SKM-1 (cell line): ENCODE data around the gene KRTAP5-3.
"Not testable (repeated sequence)": the region's sequence is repeated elsewhere in the genome, so short reads cannot be mapped to it uniquely, and the experiment has no call there.

Source experiments
- DNase-seq: peaks from one replicate; lab custom pipeline; 2025; ENCODE audit not compliant: unreplicated experiment; lab: John Stamatoyannopoulos, UW

KRTAP5-3 gene

GRCh38 chr11:1584661-1585370 is 23.4 kb downstream of the KRTAP5-3 start, which contains the start of gene KRTAP5-1:
KRTAP5-1 (minus strand) TSS chr11:1585283; CDS start chr11:1585249, 34 bp downstream.
- DNase-seq = not testable (repeated sequence)

GRCh38 chr11:1582909-1583308 is 25.4 kb downstream of the KRTAP5-3 start:
- not testable (repeated sequence) for DNase-seq

- no peak for DNase-seq
These were observed 26.3 kb downstream of the KRTAP5-3 start for GRCh38 chr11:1581976-1582375.

GRCh38 chr11:1576825-1577224 is 31.4 kb downstream of the KRTAP5-3 start:
- DNase-seq = no peak

- not testable (repeated sequence) for DNase-seq
These were observed 32.5 kb downstream of the KRTAP5-3 start for GRCh38 chr11:1575756-1576155.

DNA sequence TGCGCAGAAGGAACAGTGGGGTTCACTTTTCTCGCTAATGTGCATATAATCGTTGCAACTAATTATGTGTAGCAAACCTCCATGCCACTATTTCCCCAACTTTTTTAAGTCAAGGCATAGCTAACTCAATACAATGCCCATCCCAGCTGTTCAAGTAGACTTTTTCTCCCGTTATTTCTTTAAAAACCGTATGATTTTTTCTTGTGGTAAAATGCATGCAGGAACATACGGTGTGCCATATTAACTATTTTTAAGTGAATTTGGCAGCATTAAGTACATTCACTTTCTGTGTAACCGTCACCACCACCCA is 33.4 kb downstream of the KRTAP5-3 start:
- DNase-seq = no peak

GRCh38 chr11:1574238-1574932 is 33.9 kb downstream of the KRTAP5-3 start:
- no peak for DNase-seq

GRCh38 chr11:1573903-1574237 is 34.4 kb downstream of the KRTAP5-3 start:
- DNase-seq = no peak

DNA sequence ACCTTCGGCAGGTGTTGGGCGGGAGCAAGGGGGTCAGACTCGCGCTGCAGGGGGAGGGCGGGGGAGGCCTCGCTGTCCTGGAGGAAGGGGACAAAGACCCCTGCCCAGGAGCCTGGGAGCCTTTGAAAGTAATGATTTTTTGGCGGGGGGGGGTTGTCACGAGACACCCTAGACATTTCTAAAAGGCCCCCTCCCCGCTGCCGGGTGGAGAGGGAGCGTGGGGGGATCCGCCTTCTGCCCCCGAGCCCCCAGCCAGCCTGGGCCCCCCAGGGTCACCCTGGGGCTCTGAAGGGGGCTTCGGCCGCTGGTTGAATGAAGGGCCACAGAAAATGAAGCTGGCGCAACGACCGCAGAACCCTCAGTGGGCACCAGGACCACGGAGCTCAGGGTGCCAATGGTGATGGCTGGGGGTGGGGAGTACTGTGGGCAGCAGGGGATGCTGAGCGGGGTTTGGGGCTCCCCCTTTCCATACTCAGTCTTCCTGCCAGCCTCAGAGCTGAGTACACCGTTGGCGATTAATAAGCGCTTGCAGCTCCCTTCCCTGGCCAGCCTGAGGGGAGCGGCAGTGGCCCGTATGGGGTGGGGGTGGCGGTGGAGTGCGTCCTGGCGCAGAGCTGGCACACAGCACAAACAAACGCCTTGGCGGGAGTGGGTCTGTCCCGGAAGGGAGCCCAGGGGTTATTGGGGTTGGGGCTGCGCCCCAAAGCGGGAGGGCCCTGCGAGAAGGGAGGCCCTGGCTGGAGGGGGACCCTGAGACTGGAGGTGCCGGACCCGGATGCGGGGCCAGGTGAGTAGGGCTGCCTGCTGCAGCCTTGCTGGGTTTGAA is 35.0 kb downstream of the KRTAP5-3 start:
- no peak for DNase-seq

DNA sequence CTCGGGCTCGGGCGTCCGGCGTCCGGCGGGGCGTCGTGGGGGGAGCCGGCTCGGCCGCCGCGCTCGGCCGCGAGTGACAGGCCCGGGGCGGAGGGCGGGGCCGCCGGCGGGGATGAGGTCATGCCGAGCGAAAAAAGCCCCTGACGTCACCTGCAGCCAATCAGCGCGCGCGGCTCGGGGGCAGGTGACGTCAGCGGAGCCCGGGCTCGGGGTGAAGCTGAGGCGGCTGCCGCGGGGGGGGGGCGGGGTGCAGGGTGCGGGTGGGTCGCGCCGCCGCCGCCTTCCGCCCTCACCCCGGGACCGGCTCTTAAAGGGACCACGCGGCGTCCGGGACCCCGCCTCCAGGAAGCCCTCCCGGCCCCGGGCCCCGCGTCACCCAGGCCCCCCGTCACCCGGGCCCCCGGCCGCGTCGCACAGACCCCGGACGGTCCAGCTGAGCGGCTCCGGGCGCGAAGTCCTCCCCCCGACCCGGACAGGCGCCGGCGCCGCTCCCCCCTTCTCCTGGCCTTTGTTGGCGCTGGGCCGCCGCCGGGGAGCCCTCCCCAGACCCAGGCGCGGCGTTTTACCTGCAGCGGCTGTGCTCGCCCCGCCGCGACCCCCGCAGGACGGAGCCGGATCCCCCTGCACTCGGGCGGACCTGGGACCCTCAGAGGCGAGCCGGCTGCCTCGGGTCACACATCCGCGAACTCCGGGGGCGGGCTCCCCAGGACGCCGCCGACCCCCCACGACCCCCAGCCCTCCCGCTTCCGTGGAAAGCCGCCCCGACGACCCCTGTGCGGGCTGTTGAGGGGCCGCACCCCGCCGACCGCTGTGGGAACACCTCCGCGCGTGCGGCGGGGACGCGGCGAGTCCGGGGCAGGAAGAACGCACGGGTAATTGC is 35.8 kb downstream of the KRTAP5-3 start, which contains the start of gene DUSP8:
Gene DUSP8 (minus strand): TSS at position 75 of the 880 bp plus-strand sequence. CDS start 6,445 bp downstream, outside the sequence.
- peak; percentile 44 for DNase-seq

DNA sequence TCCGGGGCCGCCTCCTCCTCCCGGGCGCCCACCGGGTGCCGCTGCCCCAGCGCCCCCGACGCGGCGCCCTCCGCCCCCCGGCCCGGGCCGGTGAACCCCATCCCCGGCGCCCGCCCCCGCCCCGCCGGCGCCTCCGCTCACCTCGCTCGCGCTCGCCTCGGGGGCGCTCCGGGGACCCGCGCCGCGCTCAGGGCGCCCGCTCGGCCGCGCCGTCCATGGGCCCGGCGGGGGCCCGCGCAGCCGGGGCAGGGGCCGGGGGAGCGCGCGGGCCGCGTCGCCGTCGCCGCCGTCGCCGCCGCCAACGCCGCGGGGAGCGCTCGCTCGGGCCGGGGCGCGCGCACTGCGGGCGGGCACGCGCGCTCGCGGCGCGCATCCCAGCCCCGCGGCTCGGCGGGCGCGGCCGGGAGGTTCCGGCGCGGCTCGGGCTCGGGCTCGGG is 36.5 kb downstream of the KRTAP5-3 start:
- DNase-seq = no peak

DNA sequence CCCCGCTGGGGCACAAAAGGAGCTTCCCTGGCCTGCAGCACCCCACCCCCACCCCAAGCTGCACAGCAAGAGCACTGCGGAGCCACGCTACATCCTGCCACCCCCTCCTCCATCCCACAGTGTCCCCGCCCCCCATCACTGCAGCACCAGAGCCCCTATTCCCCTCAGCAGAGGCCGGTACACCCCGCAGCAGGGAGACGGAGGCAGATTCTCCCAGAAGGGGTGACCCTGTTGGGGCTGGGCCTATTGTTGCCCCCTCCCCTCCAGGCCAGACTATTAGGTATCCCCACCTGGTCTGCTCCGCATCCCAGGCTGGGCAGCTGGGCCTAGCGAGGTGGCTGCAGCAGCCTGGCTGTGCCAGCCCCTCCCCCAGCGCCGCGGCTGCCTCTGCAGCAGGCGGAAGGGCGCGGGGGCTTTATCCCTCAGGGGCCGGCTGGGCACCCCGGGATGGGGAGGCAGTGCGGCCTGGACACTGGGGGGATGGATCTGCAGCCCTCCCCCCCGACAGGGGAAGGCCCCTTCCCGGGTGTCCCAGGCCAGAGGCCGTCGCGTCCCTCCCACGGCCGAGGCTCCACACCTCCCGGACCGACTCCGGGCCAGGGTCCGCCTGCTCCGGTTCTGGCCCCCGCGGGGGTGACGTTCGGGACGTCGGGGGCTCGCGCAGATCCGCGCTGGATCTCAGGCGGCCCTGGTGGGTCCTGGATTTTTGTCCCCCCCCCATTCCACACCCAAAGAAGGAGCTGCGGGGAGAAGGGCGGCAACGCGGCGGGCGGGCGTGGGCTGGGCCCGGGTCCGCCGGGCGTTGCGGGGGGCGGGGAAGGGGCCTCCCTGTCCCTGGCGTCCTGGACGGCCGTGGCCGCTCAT is 37.1 kb downstream of the KRTAP5-3 start:
- no peak for DNase-seq

DNA sequence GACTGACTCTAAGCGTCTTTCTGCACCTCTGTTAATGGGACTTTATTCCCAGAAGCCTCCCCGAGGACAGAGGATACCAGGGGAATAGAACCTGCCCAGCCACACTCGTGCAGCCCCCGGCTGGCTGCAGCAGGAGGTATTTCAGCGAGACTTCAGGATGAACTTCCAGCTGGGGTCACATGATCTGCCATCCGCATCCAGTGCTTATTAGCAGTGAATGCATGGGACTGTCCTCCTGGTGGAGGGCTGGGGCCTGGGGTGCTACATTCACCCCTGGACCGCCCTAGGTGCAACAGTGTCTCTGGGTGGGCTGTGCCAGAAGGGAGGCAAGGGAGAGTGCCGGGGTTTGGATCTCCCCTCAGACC is 37.8 kb downstream of the KRTAP5-3 start:
- no peak for DNase-seq

- no peak for DNase-seq
These were observed 38.2 kb downstream of the KRTAP5-3 start for GRCh38 chr11:1570001-1570453.

GRCh38 chr11:1569251-1569780 is 38.9 kb downstream of the KRTAP5-3 start:
- no peak for DNase-seq

GRCh38 chr11:1568441-1568911 is 39.8 kb downstream of the KRTAP5-3 start:
- no peak for DNase-seq

- no peak for DNase-seq
These were observed 40.6 kb downstream of the KRTAP5-3 start for GRCh38 chr11:1567721-1568100.

DNA sequence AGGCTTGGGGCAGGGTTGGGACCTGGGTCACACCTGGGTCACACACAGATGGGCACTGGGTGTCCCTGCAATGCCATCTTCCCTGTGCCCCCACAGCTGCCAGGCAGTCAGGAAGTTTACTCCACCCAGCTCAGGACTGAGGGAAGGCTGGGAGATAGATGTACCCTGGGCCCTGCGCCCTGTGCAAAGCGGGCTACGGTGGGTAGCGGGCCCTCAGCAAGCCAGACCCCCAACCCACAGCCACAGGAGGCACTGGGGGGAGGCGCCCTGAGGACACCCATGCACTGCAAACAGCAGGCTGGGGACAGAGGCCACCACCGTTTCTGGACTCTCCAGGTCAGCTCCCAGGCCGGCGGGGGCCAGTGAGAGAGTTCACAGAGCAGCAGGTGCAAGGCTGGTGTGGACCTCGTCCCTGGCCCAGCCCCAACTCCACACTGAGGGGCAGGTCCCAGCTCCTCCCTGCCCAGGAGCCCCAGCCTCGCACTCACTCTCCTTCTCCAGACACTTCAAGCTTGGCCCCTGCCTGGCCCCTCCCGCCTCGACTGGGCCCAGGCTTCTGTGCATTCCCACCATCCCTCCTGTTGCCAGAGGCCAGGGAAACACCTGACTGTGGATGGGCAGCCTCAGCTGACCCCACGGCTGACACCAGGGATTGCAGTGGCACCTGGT is 41.1 kb downstream of the KRTAP5-3 start:
- DNase-seq = no peak
